GM23338 (cell line): ENCODE measurements around the gene LARGE1.

ENCODE experiments used
- CREB1 ChIP-seq: fragments of 250-450 bp; sonication (Bioruptor Pico); IDR thresholded peaks from 2 replicates; pipeline ENCODE4 v1.5.0; 2020; ENCODE audit warnings: low read depth, mild to moderate bottlenecking, moderate library complexity
- EZH2 ChIP-seq: fragments of 200-600 bp; sonication (generic); IDR thresholded peaks from one replicate; pipeline ENCODE4 v1.8.0; 2017; ENCODE audit warnings: antibody characterized with exemption, mild to moderate bottlenecking, low read depth; ENCODE audit not compliant: unreplicated experiment
- EZH2phosphoT487 ChIP-seq: fragments of 200-600 bp; sonication (generic); IDR thresholded peaks from one replicate; pipeline ENCODE4 v1.8.1; 2018; ENCODE audit warnings: antibody characterized with exemption; ENCODE audit not compliant: unreplicated experiment
- POLR2AphosphoS5 ChIP-seq: IDR thresholded peaks from 2 replicates; pipeline ENCODE4 v1.6.1; 2016; ENCODE audit warnings: antibody characterized with exemption, low read depth
- STAT1 ChIP-seq: IDR thresholded peaks from one replicate; pipeline ENCODE4 v1.6.1; 2016; ENCODE audit warnings: antibody characterized with exemption; ENCODE audit not compliant: unreplicated experiment
- TF ChIP-seq, protein P1 (sequence below), 2 experiments: fragments of 200-600 bp in 1 of 2; sonication (generic) in 1 of 2; conservative IDR thresholded peaks; 2 replicates each; pipeline versions ENCODE4 v1.5.1 to v1.6.1; 2016 to 2017; ENCODE audit warnings: antibody characterized with exemption in 2 of 2, low read depth in 2 of 2, mild to moderate bottlenecking in 2 of 2, moderate library complexity in 1 of 2
- TF ChIP-seq, protein P2 (sequence below): fragments of 250-450 bp; sonication (Bioruptor Pico); IDR thresholded peaks from 2 replicates; pipeline ENCODE4 v1.5.0; 2020; ENCODE audit warnings: mild to moderate bottlenecking, moderate library complexity

DNA sequence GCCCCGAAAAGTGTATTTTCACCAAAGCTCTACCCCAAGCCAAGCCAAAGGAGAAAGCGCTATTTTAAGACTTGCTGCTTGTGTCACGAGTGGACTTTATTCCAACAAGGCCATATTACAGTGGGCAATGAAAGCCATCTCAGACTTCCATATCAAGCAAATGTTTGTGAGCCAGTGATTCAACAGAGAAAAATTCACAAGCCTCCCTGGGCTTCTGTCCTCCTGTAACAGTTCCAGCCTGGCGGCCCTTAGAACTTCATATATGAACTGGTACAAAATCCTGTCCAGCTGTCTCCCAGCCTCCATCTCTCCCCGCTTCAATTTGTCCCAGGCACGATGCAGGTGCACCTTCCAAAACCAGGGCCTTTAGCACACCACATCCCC, 11.2 kb downstream of the LARGE1 start:
- TF ChIP-seq POLR2AphosphoS5 = no peak
- TF ChIP-seq, protein P1, sequence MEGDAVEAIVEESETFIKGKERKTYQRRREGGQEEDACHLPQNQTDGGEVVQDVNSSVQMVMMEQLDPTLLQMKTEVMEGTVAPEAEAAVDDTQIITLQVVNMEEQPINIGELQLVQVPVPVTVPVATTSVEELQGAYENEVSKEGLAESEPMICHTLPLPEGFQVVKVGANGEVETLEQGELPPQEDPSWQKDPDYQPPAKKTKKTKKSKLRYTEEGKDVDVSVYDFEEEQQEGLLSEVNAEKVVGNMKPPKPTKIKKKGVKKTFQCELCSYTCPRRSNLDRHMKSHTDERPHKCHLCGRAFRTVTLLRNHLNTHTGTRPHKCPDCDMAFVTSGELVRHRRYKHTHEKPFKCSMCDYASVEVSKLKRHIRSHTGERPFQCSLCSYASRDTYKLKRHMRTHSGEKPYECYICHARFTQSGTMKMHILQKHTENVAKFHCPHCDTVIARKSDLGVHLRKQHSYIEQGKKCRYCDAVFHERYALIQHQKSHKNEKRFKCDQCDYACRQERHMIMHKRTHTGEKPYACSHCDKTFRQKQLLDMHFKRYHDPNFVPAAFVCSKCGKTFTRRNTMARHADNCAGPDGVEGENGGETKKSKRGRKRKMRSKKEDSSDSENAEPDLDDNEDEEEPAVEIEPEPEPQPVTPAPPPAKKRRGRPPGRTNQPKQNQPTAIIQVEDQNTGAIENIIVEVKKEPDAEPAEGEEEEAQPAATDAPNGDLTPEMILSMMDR (conservative IDR thresholded peaks at IDR 0.05; ENCODE audit: low read depth in 2 of 2) = no peak
- no peak for TF ChIP-seq STAT1
- no peak for TF ChIP-seq EZH2
- no peak for TF ChIP-seq EZH2phosphoT487
- TF ChIP-seq CREB1 (CRISPR knock-in tag) = no peak
- TF ChIP-seq, protein P2, sequence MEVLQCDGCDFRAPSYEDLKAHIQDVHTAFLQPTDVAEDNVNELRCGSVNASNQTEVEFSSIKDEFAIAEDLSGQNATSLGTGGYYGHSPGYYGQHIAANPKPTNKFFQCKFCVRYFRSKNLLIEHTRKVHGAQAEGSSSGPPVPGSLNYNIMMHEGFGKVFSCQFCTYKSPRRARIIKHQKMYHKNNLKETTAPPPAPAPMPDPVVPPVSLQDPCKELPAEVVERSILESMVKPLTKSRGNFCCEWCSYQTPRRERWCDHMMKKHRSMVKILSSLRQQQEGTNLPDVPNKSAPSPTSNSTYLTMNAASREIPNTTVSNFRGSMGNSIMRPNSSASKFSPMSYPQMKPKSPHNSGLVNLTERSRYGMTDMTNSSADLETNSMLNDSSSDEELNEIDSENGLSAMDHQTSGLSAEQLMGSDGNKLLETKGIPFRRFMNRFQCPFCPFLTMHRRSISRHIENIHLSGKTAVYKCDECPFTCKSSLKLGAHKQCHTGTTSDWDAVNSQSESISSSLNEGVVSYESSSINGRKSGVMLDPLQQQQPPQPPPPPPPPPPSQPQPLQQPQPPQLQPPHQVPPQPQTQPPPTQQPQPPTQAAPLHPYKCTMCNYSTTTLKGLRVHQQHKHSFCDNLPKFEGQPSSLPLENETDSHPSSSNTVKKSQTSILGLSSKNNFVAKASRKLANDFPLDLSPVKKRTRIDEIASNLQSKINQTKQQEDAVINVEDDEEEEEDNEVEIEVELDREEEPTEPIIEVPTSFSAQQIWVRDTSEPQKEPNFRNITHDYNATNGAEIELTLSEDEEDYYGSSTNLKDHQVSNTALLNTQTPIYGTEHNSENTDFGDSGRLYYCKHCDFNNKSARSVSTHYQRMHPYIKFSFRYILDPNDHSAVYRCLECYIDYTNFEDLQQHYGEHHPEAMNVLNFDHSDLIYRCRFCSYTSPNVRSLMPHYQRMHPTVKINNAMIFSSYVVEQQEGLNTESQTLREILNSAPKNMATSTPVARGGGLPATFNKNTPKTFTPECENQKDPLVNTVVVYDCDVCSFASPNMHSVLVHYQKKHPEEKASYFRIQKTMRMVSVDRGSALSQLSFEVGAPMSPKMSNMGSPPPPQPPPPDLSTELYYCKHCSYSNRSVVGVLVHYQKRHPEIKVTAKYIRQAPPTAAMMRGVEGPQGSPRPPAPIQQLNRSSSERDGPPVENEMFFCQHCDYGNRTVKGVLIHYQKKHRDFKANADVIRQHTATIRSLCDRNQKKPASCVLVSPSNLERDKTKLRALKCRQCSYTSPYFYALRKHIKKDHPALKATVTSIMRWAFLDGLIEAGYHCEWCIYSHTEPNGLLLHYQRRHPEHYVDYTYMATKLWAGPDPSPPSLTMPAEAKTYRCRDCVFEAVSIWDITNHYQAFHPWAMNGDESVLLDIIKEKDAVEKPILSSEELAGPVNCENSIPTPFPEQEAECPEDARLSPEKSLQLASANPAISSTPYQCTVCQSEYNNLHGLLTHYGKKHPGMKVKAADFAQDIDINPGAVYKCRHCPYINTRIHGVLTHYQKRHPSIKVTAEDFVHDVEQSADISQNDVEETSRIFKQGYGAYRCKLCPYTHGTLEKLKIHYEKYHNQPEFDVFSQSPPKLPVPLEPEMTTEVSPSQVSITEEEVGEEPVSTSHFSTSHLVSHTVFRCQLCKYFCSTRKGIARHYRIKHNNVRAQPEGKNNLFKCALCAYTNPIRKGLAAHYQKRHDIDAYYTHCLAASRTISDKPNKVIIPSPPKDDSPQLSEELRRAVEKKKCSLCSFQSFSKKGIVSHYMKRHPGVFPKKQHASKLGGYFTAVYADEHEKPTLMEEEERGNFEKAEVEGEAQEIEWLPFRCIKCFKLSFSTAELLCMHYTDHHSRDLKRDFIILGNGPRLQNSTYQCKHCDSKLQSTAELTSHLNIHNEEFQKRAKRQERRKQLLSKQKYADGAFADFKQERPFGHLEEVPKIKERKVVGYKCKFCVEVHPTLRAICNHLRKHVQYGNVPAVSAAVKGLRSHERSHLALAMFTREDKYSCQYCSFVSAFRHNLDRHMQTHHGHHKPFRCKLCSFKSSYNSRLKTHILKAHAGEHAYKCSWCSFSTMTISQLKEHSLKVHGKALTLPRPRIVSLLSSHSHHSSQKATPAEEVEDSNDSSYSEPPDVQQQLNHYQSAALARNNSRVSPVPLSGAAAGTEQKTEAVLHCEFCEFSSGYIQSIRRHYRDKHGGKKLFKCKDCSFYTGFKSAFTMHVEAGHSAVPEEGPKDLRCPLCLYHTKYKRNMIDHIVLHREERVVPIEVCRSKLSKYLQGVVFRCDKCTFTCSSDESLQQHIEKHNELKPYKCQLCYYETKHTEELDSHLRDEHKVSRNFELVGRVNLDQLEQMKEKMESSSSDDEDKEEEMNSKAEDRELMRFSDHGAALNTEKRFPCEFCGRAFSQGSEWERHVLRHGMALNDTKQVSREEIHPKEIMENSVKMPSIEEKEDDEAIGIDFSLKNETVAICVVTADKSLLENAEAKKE (CRISPR knock-in tag) = no peak
